Thyroid gland (tissue), 4 donors: ENCODE results near the gene DNAH17. TPM values are rescaled to one million over a fixed set of nuclear protein-coding genes. Genes with fewer than 3 reads are reported as not detected.

ENCODE experiments used
- DNase-seq, 2 donors: peaks; one replicate each; pipeline ENCODE4 v3.0.0-alpha.2; 2019
- H3K27ac ChIP-seq, 3 donors: fragments of 200-600 bp; sonication (generic); 1 replicate in 2 of 3; 2 replicates in 1 of 3; pipeline ENCODE4 v1.5.1; 2016 to 2019; ENCODE audit warnings: mild to moderate bottlenecking in 1 of 3, moderate library complexity in 1 of 3
- H3K27me3 ChIP-seq: fragments of 200-600 bp; sonication (generic); one replicate; pipeline ENCODE4 v1.5.1; 2019
- H3K36me3 ChIP-seq, 2 donors: fragments of 200-600 bp; sonication (generic); one replicate each; pipeline ENCODE4 v1.5.1; 2016 to 2019
- H3K4me1 ChIP-seq, 2 donors: fragments of 200-600 bp; sonication (generic); one replicate each; pipeline ENCODE4 v1.5.1; 2017 to 2019
- H3K4me3 ChIP-seq, 3 donors: fragments of 200-600 bp; sonication (generic); replicated peaks in 1 of 3; 1 replicate in 2 of 3; 2 replicates in 1 of 3; pipeline ENCODE4 v1.5.1; 2016; ENCODE audit warnings: mild to moderate bottlenecking in 1 of 3
- H3K9me3 ChIP-seq: fragments of 200-600 bp; sonication (generic); one replicate; pipeline ENCODE4 v1.5.1; 2017
- CTCF ChIP-seq, 6 experiments: fragments of 200-600 bp in 3 of 6; fragments of 450-650 bp in 3 of 6; sonication (generic) in 3 of 6; IDR thresholded peaks; one replicate each; pipeline ENCODE4 v1.5.1; 2016 to 2019; ENCODE audit warnings: antibody characterized with exemption in 6 of 6, mild to moderate bottlenecking in 2 of 6, inconsistent platforms in 1 of 6, moderate library complexity in 1 of 6
- POLR2A ChIP-seq, 2 donors: fragments of 450-650 bp; IDR thresholded peaks; one replicate each; pipeline ENCODE4 v1.6.1; 2017; ENCODE audit warnings: antibody characterized with exemption in 2 of 2, mild to moderate bottlenecking in 2 of 2, moderate library complexity in 1 of 2
- WGBS, 2 donors: methylation state at CpG; one replicate each; pipeline ENCODE4 v1.1.5; 2017; 5-methylcytosine and 5-hydroxymethylcytosine counted together
- intact Hi-C: fragments of 100-400 bp; cut with DNase I; formaldehyde crosslinking; loops from one replicate; pipeline ENCODE4 v1.15.1; 2023
- total RNA-seq, 4 donors: library from RNA; depleted of rRNA; stranded (reverse); fragments of >200 nt; gene quantifications; one replicate each; pipeline ENCODE4 v1.2.3, GENCODE V29; 2016

Gene DNAH17
- total RNA-seq, 4 donors from 2014 or later = 0.21 to 0.67 (median 0.32) TPM

DNA sequence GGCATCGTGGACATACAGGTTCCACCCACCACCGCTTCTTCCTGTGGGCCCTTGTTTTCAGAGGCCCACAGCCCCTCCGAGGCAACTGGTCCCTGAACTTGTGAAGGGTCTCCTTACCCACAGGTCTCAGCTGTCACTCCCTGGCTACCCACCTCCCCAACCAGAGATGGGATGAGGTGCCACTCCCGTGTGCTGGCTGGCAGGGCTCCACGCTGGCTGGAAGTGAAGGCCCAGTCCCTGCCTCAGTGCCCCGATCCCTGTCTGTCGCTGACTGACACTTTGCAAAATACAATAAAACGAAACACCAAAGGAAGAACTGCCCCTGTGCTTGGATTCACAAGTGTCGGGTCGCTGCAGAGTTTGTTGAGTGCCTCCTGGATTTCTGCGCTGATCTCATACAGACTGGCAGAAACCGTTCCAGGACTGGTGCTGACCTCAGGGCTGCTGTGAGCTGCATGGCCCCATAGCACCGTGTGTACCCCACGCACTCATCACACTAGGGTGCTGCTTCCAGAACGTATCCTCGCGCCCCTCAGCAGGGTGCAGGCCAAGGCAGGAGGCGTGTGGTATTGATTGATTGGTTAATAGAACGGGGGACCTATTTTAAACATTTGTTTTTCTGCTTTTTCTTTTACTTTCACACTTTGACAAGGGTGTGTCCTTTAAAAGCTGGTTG is 141.7 kb downstream of the DNAH17 start:
- no peak for DNase-seq
- intact Hi-C loops = no loop called here
- TF ChIP-seq POLR2A (IDR thresholded peaks at IDR 0.05) (no peak), CTCF (IDR thresholded peaks at IDR 0.05) (no peak)

DNA sequence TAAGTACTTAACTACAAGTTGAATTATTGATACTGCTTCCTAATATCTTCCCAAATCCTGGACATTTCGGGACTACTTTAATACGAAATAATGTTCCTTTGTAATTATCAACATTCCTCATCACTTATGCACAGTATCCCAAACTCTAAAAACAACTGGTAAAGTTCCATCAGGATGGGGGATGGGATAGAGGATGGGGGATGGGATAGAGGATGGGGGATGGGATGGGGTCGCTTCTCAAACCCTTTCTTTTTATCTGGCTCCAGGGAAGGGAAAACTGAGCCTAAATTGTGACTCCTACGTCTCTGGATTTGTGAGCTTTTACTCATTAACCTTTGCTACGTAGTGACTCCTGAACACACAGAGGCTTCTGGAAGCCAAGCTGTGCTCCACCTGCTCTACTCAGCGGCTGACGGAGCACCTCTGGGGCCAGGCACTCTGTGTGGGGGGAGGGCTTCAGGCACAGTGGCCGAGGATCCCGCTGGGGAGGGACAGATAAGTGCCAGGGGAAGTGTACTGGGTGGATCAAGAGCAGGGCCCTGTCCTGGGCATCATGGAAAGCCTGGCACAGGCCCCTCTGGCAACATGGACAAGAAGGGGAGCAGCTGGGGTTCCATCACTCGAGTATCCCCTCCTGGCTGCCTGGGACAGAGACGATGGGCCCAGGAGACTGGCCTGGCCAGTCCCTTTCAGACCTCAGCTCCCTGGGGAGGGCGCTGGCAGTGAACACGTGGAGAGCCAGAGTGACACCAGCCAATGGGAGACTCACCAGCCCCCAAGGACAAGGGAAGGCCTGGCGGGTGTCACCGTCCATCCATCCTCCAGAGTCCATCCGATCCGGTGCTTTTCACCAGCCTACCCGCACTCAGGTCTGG is 142.5 kb downstream of the DNAH17 start:
- no peak overlapping the region for H3K4me3 ChIP-seq
- 58 to 60% methylated on average over 14 to 18 of the region's 18 CpGs for WGBS, 2 donors
- H3K4me1 ChIP-seq = peaks cover 0 to 9% of the 10 kb centered on the region in 2 donors
- H3K9me3 ChIP-seq = no peaks in the 10 kb centered on the region
- no peaks in the 10 kb centered on the region for H3K36me3 ChIP-seq
- no peak for DNase-seq
- no peak for TF ChIP-seq POLR2A (IDR thresholded peaks at IDR 0.05)
- TF ChIP-seq CTCF (IDR thresholded peaks at IDR 0.05) = no peak
- H3K27ac ChIP-seq = no peak overlapping the region
- no peaks in the 10 kb centered on the region for H3K27me3 ChIP-seq
- intact Hi-C loops = no loop called here

More for the DNA sequence above, 141.7 kb downstream of the DNAH17 start:
- Histone ChIP-seq H3K9me3 (no peaks in the 10 kb centered on the region), H3K4me3 (no peak overlapping the region), H3K27ac (no peak overlapping the region), H3K27me3 (no peaks in the 10 kb centered on the region), H3K4me1 (peaks cover 0 to 9% of the 10 kb centered on the region in 2 donors), H3K36me3 (no peaks in the 10 kb centered on the region)
- 83% methylated on average over 19 of the region's 19 CpGs for WGBS, 2 donors

DNA sequence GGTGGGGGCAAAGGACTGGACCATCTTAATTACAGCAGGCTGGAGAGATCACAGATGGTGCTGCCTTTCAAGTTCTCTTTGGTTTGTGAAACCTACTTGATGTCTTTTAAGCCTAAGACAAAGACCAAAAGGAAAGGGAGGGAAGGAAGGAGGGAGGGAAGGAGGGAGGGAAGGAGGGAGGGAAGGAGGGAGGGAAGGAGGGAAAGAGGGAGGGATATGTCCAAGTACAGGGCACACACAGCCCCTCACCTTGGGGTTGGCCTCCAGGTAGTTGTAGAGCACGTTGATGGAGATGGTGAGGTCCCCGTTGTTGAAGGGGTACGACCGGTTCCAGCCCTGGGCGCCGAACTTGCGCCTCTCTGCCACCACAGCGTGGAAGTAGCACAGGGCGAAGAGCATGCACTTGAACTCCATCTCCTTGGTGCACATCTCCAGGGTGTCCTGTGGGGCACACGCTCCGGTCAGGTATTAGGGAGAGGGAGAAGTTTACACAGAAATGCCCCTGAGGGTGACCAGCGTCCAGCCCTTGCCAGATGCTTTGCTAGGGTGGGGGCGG is 143.3 kb downstream of the DNAH17 start:
- Histone ChIP-seq H3K4me3 (no peak overlapping the region), H3K36me3 (no peaks in the 10 kb centered on the region), H3K27ac (no peak overlapping the region), H3K27me3 (no peaks in the 10 kb centered on the region), H3K4me1 (peaks cover 0 to 17% of the 10 kb centered on the region in 2 donors), H3K9me3 (no peaks in the 10 kb centered on the region)
- intact Hi-C loops = no loop called here
- no peak for TF ChIP-seq CTCF (IDR thresholded peaks at IDR 0.05)
- TF ChIP-seq POLR2A (IDR thresholded peaks at IDR 0.05) = no peak
- no peak for DNase-seq
- 72 to 83% methylated on average over 13 of the region's 13 CpGs for WGBS, 2 donors

DNA sequence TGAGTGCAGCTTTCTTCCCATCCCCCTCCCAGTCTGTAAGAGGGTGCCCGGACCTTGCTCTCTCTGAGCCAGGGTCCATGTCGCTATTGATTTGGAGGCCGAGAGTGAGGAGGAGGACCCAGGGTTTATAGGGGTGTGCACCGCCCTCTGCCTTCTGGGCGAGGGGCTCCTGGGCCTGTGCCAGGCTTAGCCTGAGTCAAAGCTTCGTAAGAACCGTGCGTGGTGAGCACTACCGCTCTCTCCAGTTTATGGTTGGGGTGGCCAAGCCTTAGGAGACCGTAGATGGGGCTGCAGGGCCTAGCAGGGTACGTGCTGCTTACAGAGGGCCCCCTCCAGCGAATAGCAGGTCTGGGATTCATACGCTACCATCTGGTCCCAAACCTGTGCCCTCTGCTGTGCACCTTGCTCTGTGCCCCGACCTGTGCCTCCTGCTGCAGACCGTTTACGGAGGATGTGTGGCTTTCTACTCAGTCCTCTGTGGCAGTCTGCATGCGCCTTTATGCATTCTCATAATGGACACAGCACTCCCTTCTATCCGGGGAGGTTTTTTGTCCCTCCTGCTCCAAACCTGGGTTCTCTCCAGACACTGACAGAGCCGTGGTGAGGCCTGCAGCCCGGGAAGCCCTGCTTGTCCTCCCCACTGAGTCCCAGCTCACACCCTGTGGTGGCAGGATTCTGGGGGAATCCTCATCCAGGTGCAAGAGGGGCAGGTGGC is 144.0 kb downstream of the DNAH17 start:
- intact Hi-C loops = no loop called here
- 66 to 72% methylated on average over 16 to 19 of the region's 20 CpGs for WGBS, 2 donors
- Histone ChIP-seq H3K36me3 (no peaks in the 10 kb centered on the region), H3K4me1 (peaks cover 0 to 19% of the 10 kb centered on the region in 2 donors), H3K4me3 (no peak overlapping the region), H3K27me3 (no peaks in the 10 kb centered on the region), H3K27ac (no peak overlapping the region), H3K9me3 (no peaks in the 10 kb centered on the region)
- TF ChIP-seq CTCF (IDR thresholded peaks at IDR 0.05) = no peak
- no peak for TF ChIP-seq POLR2A (IDR thresholded peaks at IDR 0.05)
- no peak for DNase-seq
